ENCODE data around the gene PCP4L1. TPM values are rescaled to one million over a fixed set of nuclear protein-coding genes. Genes with fewer than 3 reads are reported as not detected.
"Not testable (repeated sequence)": the region's sequence is repeated elsewhere in the genome, so short reads cannot be mapped to it uniquely, and the experiment has no call there.

The PCP4L1 gene
- total and polyA plus RNA-seq, 2 experiments from 2014 or later: 1.4 to 1.7 TPM

GRCh38 chr1:161314201-161314981 lies 55.8 kb downstream of the PCP4L1 start, which contains the start of gene SDHC:
SDHC (plus strand) TSS chr1:161314381; CDS start chr1:161314406, 25 bp downstream.
- TF ChIP-seq EZH2phosphoT487 (IDR thresholded peaks at IDR 0.05; ENCODE audit: low read depth, severe bottlenecking, unreplicated experiment) (no peak), CTCF (IDR thresholded peaks at IDR 0.05; ENCODE audit: poor library complexity) (peak; percentile 47), EZH2 (IDR thresholded peaks at IDR 0.05; ENCODE audit: borderline replicate concordance) (no peak)

GRCh38 chr1:161315841-161316674 lies 57.5 kb downstream of the PCP4L1 start:
- not testable (repeated sequence) for DNase-seq (ENCODE audit: low spot score); H3K27me3 ChIP-seq; H3K4me3 ChIP-seq; H3K27ac ChIP-seq; H4K20me1 ChIP-seq (ENCODE audit: insufficient read depth, poor library complexity, severe bottlenecking); H3K36me3 ChIP-seq (replicated peaks; ENCODE audit: insufficient read depth, low read depth); H2AFZ ChIP-seq; H3K9me3 ChIP-seq (ENCODE audit: low read depth); H3K9me2 ChIP-seq (replicated peaks; ENCODE audit: insufficient read depth)
- Histone ChIP-seq H3K4me1 (ENCODE audit: insufficient read depth) (peaks cover 10% of the 10 kb centered on the region), H3K79me2 (peaks cover 46% of the 10 kb centered on the region), H3K4me2 (peak overlapping the region; percentile 88)
- 61% methylated on average over 17 of the region's 17 CpGs for WGBS (ENCODE audit: low lambda C conversion rate, missing lambda C conversion rate)

More at GRCh38 chr1:161314201-161314981, 55.8 kb downstream of the PCP4L1 start, which contains the start of gene SDHC:
- WGBS (ENCODE audit: low lambda C conversion rate, missing lambda C conversion rate): 2% methylated on average over 43 of the region's 45 CpGs
- Histone ChIP-seq H3K4me2 (peak within 1 kb of the TSS; percentile 88), H3K27me3 (no peaks in the 10 kb centered on the region), H4K20me1 (ENCODE audit: insufficient read depth, poor library complexity, severe bottlenecking) (no peaks in the 10 kb centered on the region), H3K9me3 (ENCODE audit: low read depth) (no peaks in the 10 kb centered on the region), H3K36me3 (replicated peaks; ENCODE audit: insufficient read depth, low read depth) (no peaks in the 10 kb centered on the region), H3K4me3 (peak within 1 kb of the TSS; percentile 76), H2AFZ (peak within 1 kb of the TSS; percentile 89), H3K27ac (peak within 1 kb of the TSS; percentile 95), H3K9me2 (replicated peaks; ENCODE audit: insufficient read depth) (no peaks in the 10 kb centered on the region), H3K79me2 (peaks cover 36% of the 10 kb centered on the region), H3K4me1 (ENCODE audit: insufficient read depth) (peaks cover 10% of the 10 kb centered on the region)
- peak; percentile 95 for DNase-seq (ENCODE audit: low spot score)

- DNase-seq (ENCODE audit: low spot score): no peak
- no peaks in the 10 kb centered on the region for H3K27me3 ChIP-seq
- TF ChIP-seq EZH2 (IDR thresholded peaks at IDR 0.05; ENCODE audit: borderline replicate concordance) (no peak), CTCF (IDR thresholded peaks at IDR 0.05; ENCODE audit: poor library complexity) (no peak), EZH2phosphoT487 (IDR thresholded peaks at IDR 0.05; ENCODE audit: low read depth, severe bottlenecking, unreplicated experiment) (no peak)
- no peaks in the 10 kb centered on the region for H3K4me1 ChIP-seq (ENCODE audit: insufficient read depth)
- H3K27ac ChIP-seq: no peak overlapping the region
- H3K4me3 ChIP-seq: no peak overlapping the region
- H3K9me2 ChIP-seq (replicated peaks; ENCODE audit: insufficient read depth): no peaks in the 10 kb centered on the region
- no peak overlapping the region for H3K4me2 ChIP-seq
- H3K79me2 ChIP-seq: peaks cover 16% of the 10 kb centered on the region
- 95% methylated on average over 4 of the region's 4 CpGs for WGBS (ENCODE audit: low lambda C conversion rate, missing lambda C conversion rate)
- H2AFZ ChIP-seq: no peak overlapping the region
- no peaks in the 10 kb centered on the region for H3K36me3 ChIP-seq (replicated peaks; ENCODE audit: insufficient read depth, low read depth)
- H4K20me1 ChIP-seq (ENCODE audit: insufficient read depth, poor library complexity, severe bottlenecking): no peaks in the 10 kb centered on the region
- no peaks in the 10 kb centered on the region for H3K9me3 ChIP-seq (ENCODE audit: low read depth)
Measured at GRCh38 chr1:161324020-161324419, 65.5 kb downstream of the PCP4L1 start.

- Histone ChIP-seq H3K9me3 (ENCODE audit: low read depth) (no peaks in the 10 kb centered on the region), H3K27ac (no peak overlapping the region)
- 92% methylated on average over 4 of the region's 4 CpGs for WGBS (ENCODE audit: low lambda C conversion rate, missing lambda C conversion rate)
Measured at GRCh38 chr1:161330346-161330745, 71.8 kb downstream of the PCP4L1 start.

More at GRCh38 chr1:161330346-161330745, 71.8 kb downstream of the PCP4L1 start:
- TF ChIP-seq EZH2phosphoT487 (IDR thresholded peaks at IDR 0.05; ENCODE audit: low read depth, severe bottlenecking, unreplicated experiment) (no peak), CTCF (IDR thresholded peaks at IDR 0.05; ENCODE audit: poor library complexity) (no peak), EZH2 (IDR thresholded peaks at IDR 0.05; ENCODE audit: borderline replicate concordance) (no peak)
- Histone ChIP-seq H3K27me3 (no peaks in the 10 kb centered on the region), H3K4me2 (no peak overlapping the region), H4K20me1 (ENCODE audit: insufficient read depth, poor library complexity, severe bottlenecking) (no peaks in the 10 kb centered on the region), H3K36me3 (replicated peaks; ENCODE audit: insufficient read depth, low read depth) (no peaks in the 10 kb centered on the region), H2AFZ (no peak overlapping the region), H3K4me1 (ENCODE audit: insufficient read depth) (no peaks in the 10 kb centered on the region), H3K4me3 (no peak overlapping the region), H3K9me2 (replicated peaks; ENCODE audit: insufficient read depth) (no peaks in the 10 kb centered on the region), H3K79me2 (no peaks in the 10 kb centered on the region)
- DNase-seq (ENCODE audit: low spot score): no peak

Data from hepatocyte (in vitro differentiated cells).